Measurements from ENCODE around the gene MICALL1.

MICALL1 gene

GRCh38 chr22:37982151-37982785 lies 76.2 kb downstream of the MICALL1 start:
- Histone ChIP-seq H3K27me3 (no peaks in the 10 kb centered on the region), H3K4me1 (peaks cover 0 to 3% (median 0%) of the 10 kb centered on the region in 4 donors), H3K36me3 (peaks cover 0 to 49% (median 3%) of the 10 kb centered on the region in 3 donors), H3K4me3 (no peak overlapping the region), H3K9me3 (no peaks in the 10 kb centered on the region), H3K27ac (no peak overlapping the region)
- no peak for DNase-seq
- TF ChIP-seq CTCF (IDR thresholded peaks at IDR 0.05) = no peak
- intact Hi-C loops (cut with DNase I; ENCODE audit: low total_unique reads) = no loop called here

GRCh38 chr22:37982938-37983859 lies 77.1 kb downstream of the MICALL1 start:
- no peak overlapping the region for H3K4me3 ChIP-seq
- no peaks in the 10 kb centered on the region for H3K9me3 ChIP-seq

GRCh38 chr22:37983860-37984791 lies 78.0 kb downstream of the MICALL1 start, which contains the start of gene SOX10:
Gene SOX10, minus strand, starts transcription at chr22:37984555. Its CDS starts 771 bp downstream, at chr22:37983784.
- Histone ChIP-seq H3K9me3 (no peaks in the 10 kb centered on the region), H3K4me1 (peaks cover 0 to 2% (median 0%) of the 10 kb centered on the region in 4 donors), H3K36me3 (peaks cover 0 to 30% (median 3%) of the 10 kb centered on the region in 3 donors), H3K4me3 (no peak within 1 kb of the TSS), H3K27ac (no peak within 1 kb of the TSS), H3K27me3 (no peaks in the 10 kb centered on the region)
- intact Hi-C loops (cut with DNase I; ENCODE audit: low total_unique reads) = no loop called here
- TF ChIP-seq CTCF (IDR thresholded peaks at IDR 0.05) = no peak
- DNase-seq = no peak

More at GRCh38 chr22:37982938-37983859, 77.1 kb downstream of the MICALL1 start:
- DNase-seq = no peak
- peaks cover 0 to 40% (median 3%) of the 10 kb centered on the region in 3 donors for H3K36me3 ChIP-seq
- no peaks in the 10 kb centered on the region for H3K27me3 ChIP-seq
- intact Hi-C loops (cut with DNase I; ENCODE audit: low total_unique reads) = no loop called here
- peaks cover 0 to 3% (median 0%) of the 10 kb centered on the region in 4 donors for H3K4me1 ChIP-seq
- TF ChIP-seq CTCF (IDR thresholded peaks at IDR 0.05) = no peak
- H3K27ac ChIP-seq = no peak overlapping the region

GRCh38 chr22:37985050-37985585 lies 79.0 kb downstream of the MICALL1 start:
- H3K27ac ChIP-seq = no peak overlapping the region
- intact Hi-C loops (cut with DNase I; ENCODE audit: low total_unique reads) = no loop called here

More at GRCh38 chr22:37985050-37985585, 79.0 kb downstream of the MICALL1 start:
- Histone ChIP-seq H3K36me3 (peaks cover 0 to 21% (median 3%) of the 10 kb centered on the region in 3 donors), H3K4me1 (no peaks in the 10 kb centered on the region), H3K27me3 (no peaks in the 10 kb centered on the region), H3K9me3 (no peaks in the 10 kb centered on the region), H3K4me3 (no peak overlapping the region)
- no peak for TF ChIP-seq CTCF (IDR thresholded peaks at IDR 0.05)
- no peak for DNase-seq

Measured in tibial artery (tissue), 4 donors.